HuH-7.5 (cell line): ENCODE results near the gene RITA1.
"Not testable (repeated sequence)": the region's sequence is repeated elsewhere in the genome, so short reads cannot be mapped to it uniquely, and the experiment has no call there.

ENCODE experiments used
- DNase-seq: peaks from one replicate; pipeline ENCODE4 v3.0.0; 2011; ENCODE audit warnings: low spot score

RITA1 gene

GRCh38 chr12:113185180-113186032, at the start of gene RITA1, which contains the start of gene DDX54:
Gene RITA1, plus strand, starts transcription at chr12:113185721. Its CDS starts 1,026 bp downstream, at chr12:113186747.
Gene DDX54, minus strand, starts transcription at chr12:113185478. Its CDS starts 27 bp downstream, at chr12:113185451.
- peak; percentile 65 for DNase-seq

GRCh38 chr12:113136128-113136989, 49.2 kb upstream of the RITA1 start:
- DNase-seq: no peak

- no peak for DNase-seq
Measured at GRCh38 chr12:113136990-113137511, 48.5 kb upstream of the RITA1 start.

GRCh38 chr12:113137861-113138783, 47.4 kb upstream of the RITA1 start:
- DNase-seq: no peak

GRCh38 chr12:113138826-113139225, 46.7 kb upstream of the RITA1 start:
- no peak for DNase-seq

GRCh38 chr12:113140706-113141105, 44.8 kb upstream of the RITA1 start:
- no peak for DNase-seq

GRCh38 chr12:113141716-113142115, 43.8 kb upstream of the RITA1 start:
- not testable (repeated sequence) for DNase-seq

GRCh38 chr12:113142173-113142885, 43.2 kb upstream of the RITA1 start:
- no peak for DNase-seq

- no peak for DNase-seq
Measured at GRCh38 chr12:113142886-113143332, 42.6 kb upstream of the RITA1 start.

- no peak for DNase-seq
Measured at GRCh38 chr12:113143959-113144358, 41.6 kb upstream of the RITA1 start.

- no peak for DNase-seq
Measured at GRCh38 chr12:113144806-113145205, 40.7 kb upstream of the RITA1 start.

GRCh38 chr12:113145720-113146551, 39.6 kb upstream of the RITA1 start:
- no peak for DNase-seq

GRCh38 chr12:113146999-113147398, 38.5 kb upstream of the RITA1 start:
- DNase-seq: no peak

- DNase-seq: peak; percentile 78
Measured at GRCh38 chr12:113149361-113150150, 36.0 kb upstream of the RITA1 start, which contains the start of gene CFAP73. Gene CFAP73, plus strand, starts transcription at chr12:113149724. Its CDS starts 134 bp downstream, at chr12:113149858.

GRCh38 chr12:113151655-113152054, 33.9 kb upstream of the RITA1 start:
- DNase-seq: no peak

- DNase-seq: no peak
Measured at GRCh38 chr12:113152196-113152834, 33.2 kb upstream of the RITA1 start.

GRCh38 chr12:113152835-113153814, 32.4 kb upstream of the RITA1 start:
- DNase-seq: peak; percentile 96
